ENCODE measurements around the gene KCNJ6. TPM values are rescaled to one million over a fixed set of nuclear protein-coding genes. Genes with fewer than 3 reads are reported as not detected.

The KCNJ6 gene
- total and polyA plus RNA-seq, 2 of the 8 experiments (the other 6 are each of a cell fraction or from before 2014, with no cell fraction given) = 0.51 to 1.2 TPM

- no peak for TF ChIP-seq CHD7 (IDR thresholded peaks at IDR 0.05; ENCODE audit: insufficient replicate concordance, low read length)
- TF ChIP-seq ATF3 (IDR thresholded peaks at IDR 0.05; ENCODE audit: insufficient read depth, low read depth, low read length) = no peak
- no peak for TF ChIP-seq CHD1 (IDR thresholded peaks at IDR 0.05; ENCODE audit: low read depth, low read length)
- TF ChIP-seq KDM1A (IDR thresholded peaks at IDR 0.05; ENCODE audit: borderline replicate concordance, low read length) = no peak
- no peak for TF ChIP-seq JUN (IDR thresholded peaks at IDR 0.05; ENCODE audit: low read depth, low read length)
- TF ChIP-seq SRF (IDR thresholded peaks at IDR 0.05; ENCODE audit: low read depth, low read length) = no peak
- no peak for TF ChIP-seq CBX5 (IDR thresholded peaks at IDR 0.05; ENCODE audit: low read depth, low read length)
- TF ChIP-seq USF2 (IDR thresholded peaks at IDR 0.05; ENCODE audit: low read length) = no peak
- TF ChIP-seq CREB1 (IDR thresholded peaks at IDR 0.05) = no peak
Observed at GRCh38 chr21:37658121-37658816, 258.0 kb downstream of the KCNJ6 start (continued).
